HG03045 (cell line): ENCODE data around the gene ANK3.

Source experiments
- ATAC-seq: cut with Tn5 transposase; IDR thresholded peaks from one replicate; pipeline ENCODE4 v1.9.1; 2021; ENCODE audit warnings: mild to moderate bottlenecking, moderate library complexity; ENCODE audit not compliant: unreplicated experiment

Gene ANK3

GRCh38 chr10:60283397-60283796, 106.3 kb downstream of the ANK3 start:
- ATAC-seq: no peak

DNA sequence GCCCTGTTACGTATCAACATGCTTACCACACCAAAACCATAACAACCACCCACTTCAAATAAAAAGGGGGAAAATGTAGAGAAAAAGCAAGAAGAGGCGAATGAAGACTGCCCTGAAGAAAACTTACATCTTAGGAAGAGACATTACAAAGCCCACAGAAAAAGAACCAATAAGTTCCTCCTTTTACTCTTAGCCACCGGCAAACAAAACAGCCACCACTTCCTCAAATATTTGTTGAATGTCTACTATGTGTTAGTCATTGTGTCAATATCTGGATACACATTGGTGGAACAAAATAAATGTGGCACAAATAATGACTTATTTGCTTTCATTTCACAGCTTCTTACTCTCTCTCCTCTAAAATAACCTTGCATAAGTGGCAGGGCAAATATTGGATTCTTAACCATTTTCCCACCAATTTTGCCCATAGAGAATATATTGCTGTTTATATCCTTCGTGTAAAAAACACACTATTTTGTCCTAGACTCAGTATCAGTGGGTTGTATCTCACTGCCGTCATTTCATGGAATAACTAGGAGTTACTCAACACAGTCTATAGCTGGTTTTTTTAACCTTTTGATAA, 106.8 kb downstream of the ANK3 start:
- ATAC-seq: no peak

GRCh38 chr10:60281792-60282353, 107.8 kb downstream of the ANK3 start:
- no peak for ATAC-seq

DNA sequence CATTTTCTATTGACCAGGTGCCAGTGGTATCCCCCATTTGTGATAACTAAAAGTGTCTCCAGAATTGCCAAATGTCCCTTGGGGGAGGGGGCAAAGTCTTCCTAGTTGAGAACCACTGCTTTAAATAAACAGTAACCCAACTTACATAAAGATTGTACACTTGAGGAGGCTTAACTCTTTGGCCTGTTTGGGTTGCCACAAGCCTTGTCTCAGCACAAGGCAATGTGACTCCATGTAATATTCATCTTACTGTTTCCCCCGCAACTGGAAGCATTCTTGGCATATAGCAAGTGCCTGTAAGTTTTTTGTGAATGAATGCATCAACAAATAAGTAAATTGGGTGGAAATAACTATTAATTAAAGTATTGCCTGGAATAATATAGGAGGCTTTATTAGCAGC, 108.3 kb downstream of the ANK3 start:
- no peak for ATAC-seq

- ATAC-seq: no peak
Observed at GRCh38 chr10:60280475-60280874, 109.2 kb downstream of the ANK3 start.

GRCh38 chr10:60277656-60278055, 112.0 kb downstream of the ANK3 start:
- ATAC-seq: no peak

- no peak for ATAC-seq
Observed at GRCh38 chr10:60276232-60276631, 113.4 kb downstream of the ANK3 start.

GRCh38 chr10:60271319-60272040, 118.2 kb downstream of the ANK3 start:
- ATAC-seq: no peak

- ATAC-seq: no peak
Observed at GRCh38 chr10:60270426-60270825, 119.2 kb downstream of the ANK3 start.

DNA sequence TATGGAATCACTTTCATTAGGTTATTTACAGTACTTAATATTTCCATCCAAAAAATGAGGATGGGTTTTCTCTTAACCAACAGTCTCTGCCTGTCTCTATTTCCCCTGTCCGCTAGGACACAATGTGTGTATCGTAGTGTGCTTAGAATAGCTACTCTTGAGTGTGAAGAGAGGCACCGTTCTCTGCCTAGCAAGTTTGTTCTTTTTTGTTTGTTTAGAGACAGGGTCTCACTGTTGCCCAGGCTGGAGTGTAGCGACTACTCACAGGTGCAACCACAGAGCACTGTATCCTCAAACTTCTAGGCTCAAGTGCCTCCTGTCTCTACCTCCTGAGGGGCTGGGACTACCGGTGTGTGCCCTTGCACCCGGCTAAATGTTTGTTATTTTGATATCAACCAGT, 121.9 kb downstream of the ANK3 start:
- ATAC-seq: no peak

DNA sequence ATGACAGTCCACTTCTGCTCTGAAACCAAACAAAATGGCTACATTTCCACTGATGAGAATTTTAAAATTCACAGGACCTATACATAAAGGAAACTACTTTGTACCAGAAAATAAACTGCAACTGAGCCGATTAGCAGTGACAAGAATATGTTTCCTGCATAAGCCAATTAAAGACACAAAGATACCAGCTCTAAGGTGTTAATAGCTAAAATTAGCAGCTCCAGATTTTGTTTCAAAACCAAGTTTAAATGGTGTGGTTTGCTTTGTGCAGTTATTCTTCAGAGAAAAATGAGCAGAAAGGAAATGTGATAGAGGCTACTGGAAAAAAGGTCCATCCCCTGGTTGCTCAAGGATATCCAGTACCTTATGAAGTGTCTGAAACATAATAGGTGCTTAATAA, 123.2 kb downstream of the ANK3 start:
- ATAC-seq: no peak

DNA sequence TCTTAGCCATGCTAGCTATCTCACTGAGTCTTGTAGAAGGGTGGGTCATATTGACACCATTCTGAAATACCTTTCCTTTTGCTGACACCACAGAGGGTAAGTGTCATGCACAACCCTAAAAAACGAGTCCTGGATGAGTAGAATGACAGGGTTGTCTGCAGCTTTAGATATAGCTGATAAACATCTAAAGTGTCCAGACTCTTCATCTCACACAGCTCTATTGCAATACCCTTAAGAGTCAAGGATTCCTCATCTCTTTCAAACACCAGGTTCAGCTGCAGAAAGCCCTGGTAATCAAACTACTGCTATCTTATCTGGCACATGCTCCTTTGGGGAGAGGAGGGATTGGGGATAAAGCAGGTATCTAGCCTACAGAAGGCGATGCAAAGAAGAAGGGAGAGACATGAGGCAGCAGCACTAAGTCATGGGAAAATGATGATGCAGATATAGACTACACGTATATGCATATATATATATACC, 127.0 kb downstream of the ANK3 start:
- ATAC-seq: no peak

GRCh38 chr10:60260321-60260720, 129.4 kb downstream of the ANK3 start:
- ATAC-seq: no peak

DNA sequence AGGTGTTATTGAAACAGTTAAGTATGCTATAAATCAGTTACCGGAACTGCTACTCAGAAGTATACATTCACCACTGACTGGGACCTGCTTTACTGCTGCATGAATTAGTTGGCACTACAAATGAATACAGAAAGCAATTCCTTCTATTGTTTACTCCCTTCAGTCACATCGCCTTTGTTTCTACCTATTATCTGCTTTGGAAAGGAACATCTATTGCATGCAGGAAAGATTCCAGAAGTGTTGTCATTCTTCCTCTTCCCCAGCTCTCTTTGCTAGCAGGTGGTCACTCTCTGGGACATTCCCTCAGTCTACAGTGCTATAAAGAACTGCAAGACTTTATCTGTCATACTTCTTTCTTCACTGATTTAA, 131.3 kb downstream of the ANK3 start:
- no peak for ATAC-seq

GRCh38 chr10:60257767-60258428, 131.8 kb downstream of the ANK3 start:
- no peak for ATAC-seq

GRCh38 chr10:60254776-60255175, 134.9 kb downstream of the ANK3 start:
- ATAC-seq: no peak

GRCh38 chr10:60253484-60253883, 136.2 kb downstream of the ANK3 start:
- ATAC-seq: no peak

DNA sequence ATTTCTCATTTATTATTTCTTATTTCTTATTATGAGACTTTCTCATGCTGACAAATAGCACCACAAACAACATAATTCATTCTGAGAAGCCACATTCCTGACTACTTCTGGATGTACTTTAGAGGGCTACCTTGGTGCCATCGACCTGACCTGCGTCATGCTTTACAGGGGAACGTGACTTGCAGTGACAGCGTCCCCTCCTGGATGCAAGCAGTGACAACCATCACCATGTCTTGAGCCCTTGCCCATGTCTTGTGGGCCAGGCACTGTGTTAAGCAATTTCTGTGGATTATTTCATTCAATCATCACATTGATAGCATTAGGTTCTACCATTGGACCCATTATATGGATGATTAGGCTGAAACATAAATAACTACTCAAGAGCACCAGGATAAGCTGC, 137.0 kb downstream of the ANK3 start:
- ATAC-seq: no peak

DNA sequence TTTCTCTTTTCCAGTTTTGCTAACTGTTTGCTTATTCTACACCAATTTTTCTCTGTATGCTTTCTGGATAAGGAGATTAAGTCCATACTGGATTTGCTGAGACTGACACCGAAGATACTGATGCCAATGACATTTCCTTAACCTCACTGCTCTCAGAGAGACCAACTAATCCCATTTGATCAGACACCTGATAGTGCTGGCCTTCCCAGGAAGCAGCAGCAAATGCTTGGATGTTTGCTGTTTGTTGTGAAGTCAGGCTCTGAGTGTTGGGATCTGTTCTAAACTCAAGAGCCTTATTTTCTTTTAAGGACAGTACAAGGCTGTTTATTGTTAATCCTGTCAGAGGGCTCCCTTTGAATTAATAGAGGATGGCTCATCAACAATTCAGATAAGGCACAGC, 143.3 kb downstream of the ANK3 start:
- ATAC-seq: no peak

DNA sequence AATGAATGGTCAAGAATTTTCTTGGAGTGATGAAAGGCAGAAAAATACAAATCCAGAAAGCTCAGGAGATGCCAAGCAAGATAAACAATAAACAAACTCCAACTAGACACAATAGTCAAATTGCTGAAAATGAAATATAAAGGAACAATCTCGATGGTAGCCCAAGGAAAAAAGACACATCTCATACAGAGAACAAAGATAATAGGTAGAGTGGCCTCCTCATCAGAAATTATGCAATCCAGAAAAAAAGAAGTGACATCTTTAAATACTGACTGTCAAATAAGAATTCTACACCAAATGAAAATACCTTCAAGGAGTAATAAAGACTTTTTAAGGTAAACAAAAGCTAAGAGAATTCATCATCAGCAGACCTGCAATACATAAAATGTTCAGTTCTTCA, 150.4 kb downstream of the ANK3 start:
- ATAC-seq: no peak

DNA sequence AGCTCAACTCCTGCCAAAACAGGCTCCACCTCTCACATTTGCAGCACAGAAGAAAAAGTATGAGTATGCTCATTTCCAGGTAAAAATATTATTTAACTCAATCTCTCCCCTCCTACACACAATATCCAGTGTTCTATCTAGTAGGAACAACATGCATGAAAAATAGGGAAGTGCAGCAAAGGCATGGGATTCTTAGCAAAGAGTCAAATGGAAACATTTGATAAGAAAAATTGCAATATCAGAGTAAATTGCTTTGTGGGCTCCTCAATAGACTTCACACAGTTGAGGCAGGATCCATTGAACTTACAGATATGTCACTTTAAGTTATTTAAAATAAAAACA, 150.9 kb downstream of the ANK3 start:
- ATAC-seq: no peak
